ENCODE data around the gene FKBP1A.

GRCh38 chr20:1392443-1392692 lies 486 bp downstream of the FKBP1A start:
- TF ChIP-seq, protein P1, sequence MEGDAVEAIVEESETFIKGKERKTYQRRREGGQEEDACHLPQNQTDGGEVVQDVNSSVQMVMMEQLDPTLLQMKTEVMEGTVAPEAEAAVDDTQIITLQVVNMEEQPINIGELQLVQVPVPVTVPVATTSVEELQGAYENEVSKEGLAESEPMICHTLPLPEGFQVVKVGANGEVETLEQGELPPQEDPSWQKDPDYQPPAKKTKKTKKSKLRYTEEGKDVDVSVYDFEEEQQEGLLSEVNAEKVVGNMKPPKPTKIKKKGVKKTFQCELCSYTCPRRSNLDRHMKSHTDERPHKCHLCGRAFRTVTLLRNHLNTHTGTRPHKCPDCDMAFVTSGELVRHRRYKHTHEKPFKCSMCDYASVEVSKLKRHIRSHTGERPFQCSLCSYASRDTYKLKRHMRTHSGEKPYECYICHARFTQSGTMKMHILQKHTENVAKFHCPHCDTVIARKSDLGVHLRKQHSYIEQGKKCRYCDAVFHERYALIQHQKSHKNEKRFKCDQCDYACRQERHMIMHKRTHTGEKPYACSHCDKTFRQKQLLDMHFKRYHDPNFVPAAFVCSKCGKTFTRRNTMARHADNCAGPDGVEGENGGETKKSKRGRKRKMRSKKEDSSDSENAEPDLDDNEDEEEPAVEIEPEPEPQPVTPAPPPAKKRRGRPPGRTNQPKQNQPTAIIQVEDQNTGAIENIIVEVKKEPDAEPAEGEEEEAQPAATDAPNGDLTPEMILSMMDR (IDR thresholded peaks at IDR 0.05; ENCODE audit: insufficient read depth, low read length) = no peak
- no peak for TF ChIP-seq POLR2AphosphoS5 (IDR thresholded peaks at IDR 0.05; ENCODE audit: low read depth)
